A549 (cell line): Measurements from ENCODE around the gene ZNF423.

ENCODE experiments used
- EP300 ChIP-seq, 2 experiments: fragments of >200 bp; sonication (Bioruptor Twin); formaldehyde crosslinking; IDR thresholded peaks; 2 replicates in 1 of 2; 3 replicates in 1 of 2; pipeline ENCODE4 v1.6.1; 2016 to 2017
- ESRRA ChIP-seq: fragments of 150-350 bp; IDR thresholded peaks from 2 replicates; pipeline ENCODE4 v1.6.1; 2014; ENCODE audit warnings: mild to moderate bottlenecking, low read length, borderline replicate concordance
- JUN ChIP-seq, 2 experiments: fragments of >200 bp; sonication (Bioruptor Twin); formaldehyde crosslinking; IDR thresholded peaks; 2 replicates in 1 of 2; 3 replicates in 1 of 2; pipeline ENCODE4 v1.6.1; 2016 to 2017
- POLR2A ChIP-seq: IDR thresholded peaks from 2 replicates; pipeline ENCODE4 v1.6.1; 2012; ENCODE audit warnings: mild to moderate bottlenecking, low read length
- RARB ChIP-seq: fragments of 250-450 bp; sonication (Bioruptor Pico); IDR thresholded peaks from 2 replicates; pipeline ENCODE4 v1.8.0; 2021; ENCODE audit warnings: mild to moderate bottlenecking, moderate library complexity
- TF ChIP-seq, protein P1 (sequence below): fragments of >200 bp; sonication (Bioruptor Twin); formaldehyde crosslinking; IDR thresholded peaks from 3 replicates; pipeline ENCODE4 v1.5.1; 2016
- TF ChIP-seq, protein P2 (sequence below): IDR thresholded peaks from 2 replicates; pipeline ENCODE4 v1.6.1; 2012

DNA sequence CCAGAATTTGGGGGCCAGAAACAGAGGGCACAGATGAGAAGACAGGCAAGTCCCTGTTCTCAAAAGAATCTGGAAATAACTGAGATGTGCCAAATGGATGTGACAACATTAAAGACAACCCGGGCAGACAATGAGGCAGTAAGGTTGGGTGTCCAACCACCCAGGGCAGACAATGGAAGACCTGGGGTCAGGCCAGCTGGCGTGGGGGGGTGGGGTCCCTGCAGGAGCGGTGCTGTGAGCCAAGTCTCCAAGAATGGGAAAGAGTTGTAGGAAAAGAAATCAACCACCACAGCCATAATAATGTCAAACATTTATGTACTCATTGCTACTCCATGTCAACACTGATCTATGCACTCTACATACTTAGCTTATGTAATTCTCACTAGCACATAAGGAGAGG lies 279.0 kb downstream of the ZNF423 start:
- TF ChIP-seq, protein P1, sequence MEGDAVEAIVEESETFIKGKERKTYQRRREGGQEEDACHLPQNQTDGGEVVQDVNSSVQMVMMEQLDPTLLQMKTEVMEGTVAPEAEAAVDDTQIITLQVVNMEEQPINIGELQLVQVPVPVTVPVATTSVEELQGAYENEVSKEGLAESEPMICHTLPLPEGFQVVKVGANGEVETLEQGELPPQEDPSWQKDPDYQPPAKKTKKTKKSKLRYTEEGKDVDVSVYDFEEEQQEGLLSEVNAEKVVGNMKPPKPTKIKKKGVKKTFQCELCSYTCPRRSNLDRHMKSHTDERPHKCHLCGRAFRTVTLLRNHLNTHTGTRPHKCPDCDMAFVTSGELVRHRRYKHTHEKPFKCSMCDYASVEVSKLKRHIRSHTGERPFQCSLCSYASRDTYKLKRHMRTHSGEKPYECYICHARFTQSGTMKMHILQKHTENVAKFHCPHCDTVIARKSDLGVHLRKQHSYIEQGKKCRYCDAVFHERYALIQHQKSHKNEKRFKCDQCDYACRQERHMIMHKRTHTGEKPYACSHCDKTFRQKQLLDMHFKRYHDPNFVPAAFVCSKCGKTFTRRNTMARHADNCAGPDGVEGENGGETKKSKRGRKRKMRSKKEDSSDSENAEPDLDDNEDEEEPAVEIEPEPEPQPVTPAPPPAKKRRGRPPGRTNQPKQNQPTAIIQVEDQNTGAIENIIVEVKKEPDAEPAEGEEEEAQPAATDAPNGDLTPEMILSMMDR, result no peak
- no peak for TF ChIP-seq JUN (IDR thresholded peaks at IDR 0.05)
- no peak for TF ChIP-seq POLR2A
- TF ChIP-seq, protein P2, sequence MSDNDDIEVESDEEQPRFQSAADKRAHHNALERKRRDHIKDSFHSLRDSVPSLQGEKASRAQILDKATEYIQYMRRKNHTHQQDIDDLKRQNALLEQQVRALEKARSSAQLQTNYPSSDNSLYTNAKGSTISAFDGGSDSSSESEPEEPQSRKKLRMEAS, result no peak
- TF ChIP-seq EP300 (IDR thresholded peaks at IDR 0.05), result no peak
- no peak for TF ChIP-seq RARB (CRISPR knock-in tag)
- TF ChIP-seq ESRRA, result no peak
